Fibroblast of villous mesenchyme (primary cell): ENCODE measurements around the gene TMEM54. TPM values are rescaled to one million over a fixed set of nuclear protein-coding genes. Genes with fewer than 3 reads are reported as not detected.

Source experiments
- DNase-seq: peaks from one replicate; pipeline ENCODE4 v3.0.0-alpha.2; 2010; ENCODE audit warnings: low read depth
- H3K4me3 ChIP-seq: 2 replicates; pipeline ENCODE4 v1.5.1; 2011; ENCODE audit warnings: low read depth, mild to moderate bottlenecking, low read length
- CTCF ChIP-seq: IDR thresholded peaks from 2 replicates; pipeline ENCODE4 v1.5.1; 2012; ENCODE audit warnings: low read depth, mild to moderate bottlenecking, low read length; ENCODE audit not compliant: insufficient read depth
- total RNA-seq: library from RNA; depleted of rRNA; stranded (reverse); fragments of >200 nt; gene quantifications from 2 replicates; pipeline ENCODE4 v1.2.3, GENCODE V29; 2012

Gene TMEM54
- total RNA-seq, 1 donor: 9.9 TPM

GRCh38 chr1:32858136-32858535 is 43.1 kb downstream of the TMEM54 start:
- DNase-seq: no peak
- H3K4me3 ChIP-seq: no peak overlapping the region
- no peak for TF ChIP-seq CTCF

- no peak for DNase-seq
- no peak for TF ChIP-seq CTCF
- no peak overlapping the region for H3K4me3 ChIP-seq
Observed at GRCh38 chr1:32855861-32856617, 45.1 kb downstream of the TMEM54 start.

GRCh38 chr1:32848354-32849063 is 52.7 kb downstream of the TMEM54 start:
- H3K4me3 ChIP-seq: no peak overlapping the region
- DNase-seq: no peak
- no peak for TF ChIP-seq CTCF

Other genes starting within 250 kb of the TMEM54 start
- gene SYNC, start 198.6 kb downstream of the TMEM54 start, total RNA-seq: 56.0 and 72.5 TPM in 2 replicates
- gene YARS1, start 84.0 kb downstream of the TMEM54 start, total RNA-seq: 137 and 182 TPM in 2 replicates
- gene S100PBP, start 83.7 kb downstream of the TMEM54 start, total RNA-seq: 32.9 and 46.6 TPM in 2 replicates
- 0.43 and 0.64 TPM in 2 replicates for gene FNDC5, start 30.5 kb downstream of the TMEM54 start, total RNA-seq
- gene HPCA, start 14.9 kb downstream of the TMEM54 start, total RNA-seq: not detected in 2 replicates
- gene RNF19B, start 63.4 kb upstream of the TMEM54 start, total RNA-seq: 9.3 and 9.5 TPM in 2 replicates
- gene AK2, start 135.5 kb upstream of the TMEM54 start, total RNA-seq: 99.7 and 120 TPM in 2 replicates
- gene AZIN2, start 179.8 kb upstream of the TMEM54 start, total RNA-seq: 2.6 and 6.8 TPM in 2 replicates